GM12872 (cell line): ENCODE data around the gene OR2M3.

Experiments
- CTCF ChIP-seq: IDR thresholded peaks from 3 replicates; pipeline ENCODE4 v1.5.1; 2011; ENCODE audit warnings: low read depth, mild to moderate bottlenecking, low read length, moderate library complexity; ENCODE audit not compliant: insufficient read depth

The OR2M3 gene

GRCh38 chr1:248231117-248231516 is 34.1 kb downstream of the OR2M3 start, which contains the start of gene OR2M4:
Gene OR2M4, plus strand, starts transcription at chr1:248231417. Its CDS starts 7,512 bp downstream, at chr1:248238929.
- TF ChIP-seq CTCF: no peak

GRCh38 chr1:248239478-248239877 is 42.4 kb downstream of the OR2M3 start:
- TF ChIP-seq CTCF: no peak

GRCh38 chr1:248243204-248243603 is 46.1 kb downstream of the OR2M3 start:
- peak; percentile 85 for TF ChIP-seq CTCF
